ENCODE data around the gene GPR18. TPM values are rescaled to one million over a fixed set of nuclear protein-coding genes. Genes with fewer than 3 reads are reported as not detected.

The GPR18 gene
- total RNA-seq, 2 experiments from 2014 or later, result 10.9 to 13.7 TPM

DNA sequence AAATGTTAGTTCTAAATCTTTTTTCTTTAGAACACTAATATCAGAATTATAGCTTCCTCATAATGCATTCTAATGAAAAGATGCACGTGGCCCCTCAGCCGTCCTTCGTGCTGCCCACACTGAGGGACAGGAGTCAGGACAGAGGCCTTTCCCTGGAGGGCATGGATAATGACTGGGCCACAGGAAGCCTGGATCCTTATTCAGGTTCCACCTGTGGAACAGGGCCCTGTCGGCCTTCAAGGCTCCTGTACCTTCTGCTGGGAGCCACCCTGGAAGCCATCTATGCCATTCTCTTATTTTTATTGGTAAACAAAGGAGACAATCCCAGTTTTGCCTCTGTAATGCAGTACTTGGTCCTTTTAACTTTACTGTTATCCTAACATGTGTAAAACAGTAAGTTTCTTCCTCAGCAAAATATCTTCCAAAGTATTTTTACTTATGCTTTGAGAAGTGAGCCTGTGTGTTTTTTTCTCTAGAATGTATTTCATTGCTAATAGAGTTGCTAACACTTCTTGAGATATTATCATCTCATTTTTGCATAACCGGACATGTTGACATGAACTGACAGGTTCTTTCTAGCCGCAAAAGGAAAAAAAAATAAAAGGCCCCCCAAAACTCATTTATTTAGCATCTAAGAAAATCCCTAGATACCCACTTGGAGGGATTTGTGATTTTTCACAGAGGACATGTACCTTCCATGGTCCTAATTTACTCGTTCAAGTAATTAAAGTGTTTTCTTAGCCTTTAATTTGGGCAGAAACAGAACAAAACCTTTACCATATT lies 43.1 kb upstream of the GPR18 start:
- Histone ChIP-seq H2AFZ (ENCODE audit: low read length) (no peak overlapping the region), H3K27ac (ENCODE audit: low read depth, low read length, poor library complexity, severe bottlenecking) (no peak overlapping the region), H3K79me2 (ENCODE audit: insufficient read depth, low read depth, low read length) (no peaks in the 10 kb centered on the region), H3K4me1 (ENCODE audit: insufficient read depth, low read length, poor library complexity, severe bottlenecking) (peaks cover 19% of the 10 kb centered on the region), H3K4me2 (ENCODE audit: low read length) (peak overlapping the region; percentile 42), H3K4me3 (ENCODE audit: low read depth, low read length, poor library complexity, severe bottlenecking) (no peak overlapping the region), H3K9me3 (ENCODE audit: low read length) (no peaks in the 10 kb centered on the region), H4K20me1 (ENCODE audit: insufficient read depth, low read length) (peaks cover 6% of the 10 kb centered on the region; the same call in 1 of the 2 replicates), H3K36me3 (ENCODE audit: insufficient read depth, low read length) (no peaks in the 10 kb centered on the region), H3K9me2 (ENCODE audit: insufficient read depth, low read length) (no peaks in the 10 kb centered on the region)
- no TSS peak for BruUV-seq (replicated peaks)
- ChIA-PET CTCF (ENCODE audit: unreplicated experiment) (no interaction called here), POLR2A (interaction anchor here (1.6 kb wide), 1 partner anchor 26 kb away, joined by 7 read pairs; no protein-coding TSS in a partner anchor)
- no peak for DNase-seq (ENCODE audit: low spot score)
- intact Hi-C loops (cut with micrococcal nuclease; ENCODE audit: unreplicated experiment), result no loop called here
- TF ChIP-seq EZH2phosphoT487 (IDR thresholded peaks at IDR 0.05; ENCODE audit: borderline replicate concordance, low read depth, low read length) (no peak), CTCF (conservative IDR thresholded peaks at IDR 0.05; ENCODE audit: low read length) (no peak)

DNA sequence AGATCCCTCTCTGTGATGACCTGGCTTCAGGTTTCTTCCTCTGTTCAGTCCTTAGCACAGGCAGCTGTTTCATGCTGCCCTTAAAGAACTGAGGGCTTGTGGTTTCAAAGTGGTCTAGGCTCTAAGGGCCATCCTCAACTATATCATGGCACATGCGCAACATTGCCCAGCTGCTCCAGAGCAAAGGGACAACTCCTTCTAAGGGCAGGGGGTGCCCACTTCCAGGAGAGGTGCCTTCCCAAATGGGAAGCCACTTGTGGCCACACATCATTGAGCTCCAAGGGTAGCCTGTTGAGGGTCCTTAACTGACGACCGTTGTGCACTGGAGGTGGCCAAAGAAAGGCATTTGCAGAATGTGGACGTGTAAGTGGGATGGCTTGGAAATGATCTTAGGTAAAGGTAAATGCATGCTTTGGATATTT lies 41.8 kb upstream of the GPR18 start:
- Histone ChIP-seq H3K79me2 (ENCODE audit: insufficient read depth, low read depth, low read length) (no peaks in the 10 kb centered on the region), H3K4me3 (ENCODE audit: low read depth, low read length, poor library complexity, severe bottlenecking) (no peak overlapping the region), H3K9me3 (ENCODE audit: low read length) (no peaks in the 10 kb centered on the region), H4K20me1 (ENCODE audit: insufficient read depth, low read length) (peaks cover 6% of the 10 kb centered on the region; the same call in 1 of the 2 replicates), H3K9me2 (ENCODE audit: insufficient read depth, low read length) (no peaks in the 10 kb centered on the region), H3K36me3 (ENCODE audit: insufficient read depth, low read length) (peaks cover 6% of the 10 kb centered on the region; the same call in 1 of the 2 replicates), H3K4me1 (ENCODE audit: insufficient read depth, low read length, poor library complexity, severe bottlenecking) (peaks cover 16% of the 10 kb centered on the region), H2AFZ (ENCODE audit: low read length) (no peak overlapping the region), H3K27ac (ENCODE audit: low read depth, low read length, poor library complexity, severe bottlenecking) (no peak overlapping the region), H3K4me2 (ENCODE audit: low read length) (peak overlapping the region; percentile 20; the same call in 1 of the 2 replicates)
- DNase-seq (ENCODE audit: low spot score), result no peak
- no peak for TF ChIP-seq EZH2phosphoT487 (IDR thresholded peaks at IDR 0.05; ENCODE audit: borderline replicate concordance, low read depth, low read length)
- TF ChIP-seq CTCF (conservative IDR thresholded peaks at IDR 0.05; ENCODE audit: low read length), result no peak
- CTCF ChIA-PET (ENCODE audit: unreplicated experiment), result no interaction called here
- intact Hi-C loops (cut with micrococcal nuclease; ENCODE audit: unreplicated experiment), result no loop called here
- POLR2A ChIA-PET, result no interaction called here
- BruUV-seq (replicated peaks), result no TSS peak

Data from OCI-LY7 (cell line).